Ecto neural progenitor cell (in vitro differentiated cells): Measurements from ENCODE around the gene ALS2CL.

Experiments
- DNase-seq: peaks from one replicate; pipeline ENCODE4 v3.0.0-alpha.2; 2018; ENCODE audit warnings: low spot score

The ALS2CL gene

DNA sequence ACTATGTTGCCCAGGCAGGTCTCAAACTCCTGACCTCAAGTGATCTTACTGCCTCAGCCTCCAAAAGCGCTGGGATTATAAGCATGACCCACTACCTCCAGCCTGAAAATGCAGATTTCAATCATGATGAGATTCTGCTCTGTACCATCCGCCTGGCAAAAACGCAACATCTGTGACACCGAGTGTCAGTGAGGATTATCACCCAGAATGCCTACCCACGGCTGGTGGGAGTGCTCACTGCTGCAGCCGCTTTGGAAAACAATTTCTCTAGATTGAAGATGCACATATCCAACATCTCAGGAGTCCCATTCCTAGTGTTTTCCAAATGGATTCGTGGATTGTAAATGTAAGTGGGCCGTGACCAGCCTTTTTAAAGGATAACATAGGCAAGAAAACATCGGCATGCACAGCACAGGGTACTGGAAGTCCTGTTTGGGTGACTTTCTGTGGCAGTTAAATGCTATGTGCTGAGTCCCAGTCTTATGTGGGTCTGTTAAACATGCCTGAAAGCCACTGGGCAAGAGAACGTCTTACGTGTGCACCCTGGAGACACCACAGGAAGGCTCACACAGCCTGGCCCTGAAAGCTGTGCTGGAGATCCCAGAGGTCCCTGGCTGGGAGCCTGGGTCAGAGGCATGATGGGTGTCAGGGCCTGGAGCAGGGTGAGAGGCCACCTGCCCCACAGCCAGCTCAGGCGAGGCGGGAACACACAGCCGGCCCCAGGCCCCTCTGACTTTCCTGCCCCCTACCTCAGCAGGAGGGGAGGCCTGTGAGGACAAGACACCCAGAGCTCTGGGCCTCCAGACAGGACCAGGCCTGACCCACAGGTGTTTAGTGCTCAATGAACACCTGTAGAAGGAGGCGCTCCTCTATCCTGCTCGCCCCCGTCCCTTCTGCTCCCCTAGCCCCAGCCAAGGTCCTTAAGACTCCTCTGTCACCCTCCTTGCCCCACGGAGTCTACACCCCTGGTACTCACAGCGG lies 23.3 kb upstream of the ALS2CL start:
- DNase-seq = peak; percentile 38

DNA sequence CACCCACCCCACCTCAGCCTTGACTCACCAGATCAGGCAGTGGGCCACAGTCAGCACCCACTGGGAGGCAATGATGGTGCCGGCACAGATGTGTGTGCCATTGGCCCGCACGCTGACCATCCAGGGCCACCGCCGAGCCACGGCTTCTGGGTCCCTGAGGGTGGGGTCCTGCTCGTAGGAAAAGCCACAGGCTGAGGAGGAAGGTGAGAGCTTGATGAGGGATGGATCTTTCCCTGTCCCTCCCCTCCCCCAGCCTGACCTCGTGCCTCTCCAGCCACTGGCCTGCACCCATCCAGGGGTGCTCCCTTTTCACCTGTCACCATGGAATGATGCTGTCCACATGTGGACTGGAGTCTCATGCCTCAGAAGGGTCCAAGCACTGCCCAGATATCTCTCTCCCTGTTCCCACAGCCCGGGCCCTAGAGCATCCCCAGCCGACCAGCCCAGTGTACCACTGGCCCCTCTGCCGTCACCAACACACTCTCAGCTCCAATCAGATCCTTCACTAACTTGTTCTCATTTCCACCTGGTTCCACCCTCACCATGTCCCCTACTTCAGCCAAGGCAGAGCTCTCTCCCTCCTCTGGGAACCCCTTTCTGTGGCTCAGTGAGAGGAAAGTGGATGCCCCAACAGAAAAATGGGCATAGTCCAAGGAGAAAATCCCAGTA lies 22.2 kb upstream of the ALS2CL start:
- peak; percentile 37 for DNase-seq

DNA sequence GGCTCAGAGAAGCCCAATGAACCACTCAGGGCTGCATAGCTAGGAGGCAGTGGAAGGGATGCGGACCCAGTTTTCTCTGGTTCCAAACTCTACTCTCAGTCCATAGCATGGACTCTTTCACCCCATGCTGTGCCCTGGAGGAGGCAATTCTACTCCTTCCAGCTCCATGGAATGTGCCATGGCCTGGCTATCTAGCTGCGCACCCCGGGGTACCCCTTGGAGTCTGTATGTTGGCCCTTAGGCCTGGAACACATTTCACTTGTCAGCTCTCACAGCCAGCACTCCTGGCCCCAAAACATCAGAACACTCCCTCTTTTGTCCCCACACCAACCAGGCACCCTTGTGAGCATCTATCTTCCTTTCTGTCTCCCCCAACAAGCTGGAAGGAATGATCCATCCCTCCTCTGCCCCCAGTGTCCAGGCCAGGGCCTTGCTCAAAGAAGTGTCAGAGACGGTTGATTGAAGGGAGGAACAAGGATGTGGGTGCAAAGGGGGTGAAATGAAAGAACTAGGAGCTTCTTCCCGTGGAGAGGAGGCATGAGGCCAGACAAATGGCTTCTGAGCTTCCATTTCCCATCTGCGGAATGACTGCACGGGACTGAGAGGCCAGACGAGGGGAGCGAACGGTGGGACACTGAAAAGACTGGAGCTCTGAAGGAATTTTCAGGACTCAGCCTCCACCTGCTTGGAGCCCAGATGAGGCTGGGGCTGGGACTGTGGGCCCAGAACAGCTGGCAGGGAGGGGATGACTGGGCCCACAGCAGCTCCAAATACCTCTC lies 21.4 kb upstream of the ALS2CL start:
- DNase-seq = peak; percentile 22

DNA sequence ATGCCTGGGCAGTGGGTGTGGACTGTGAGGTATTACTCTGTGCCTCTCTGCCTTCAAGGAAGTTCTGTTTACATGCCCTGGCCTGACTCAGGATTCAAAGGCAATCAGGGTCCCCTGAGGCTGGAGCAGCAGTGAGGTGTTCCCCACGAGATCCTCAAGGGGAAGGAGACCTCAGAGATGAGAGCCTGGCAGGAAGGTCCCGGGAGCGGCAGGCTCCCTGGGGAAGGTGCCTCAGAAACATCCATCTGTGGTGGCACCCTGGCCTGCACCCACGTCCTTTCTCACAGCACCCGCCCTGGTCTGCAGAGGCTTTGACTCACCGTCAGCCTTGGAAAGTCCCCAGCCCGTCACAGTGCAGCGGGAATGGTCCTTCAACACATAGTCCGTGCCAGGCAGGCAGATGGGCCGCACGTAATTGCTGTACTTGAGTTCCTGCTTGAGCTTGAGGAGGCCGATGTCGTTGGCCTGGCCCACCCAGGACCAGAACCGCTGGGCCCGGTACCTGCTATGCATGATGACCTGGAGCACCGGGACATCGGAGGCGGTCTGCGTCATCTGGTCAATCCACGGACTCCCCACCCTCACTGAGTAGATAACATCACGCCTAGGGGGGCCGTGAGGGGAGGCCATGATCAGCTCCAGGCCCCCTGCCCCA lies 20.5 kb upstream of the ALS2CL start:
- peak; percentile 36 for DNase-seq

DNA sequence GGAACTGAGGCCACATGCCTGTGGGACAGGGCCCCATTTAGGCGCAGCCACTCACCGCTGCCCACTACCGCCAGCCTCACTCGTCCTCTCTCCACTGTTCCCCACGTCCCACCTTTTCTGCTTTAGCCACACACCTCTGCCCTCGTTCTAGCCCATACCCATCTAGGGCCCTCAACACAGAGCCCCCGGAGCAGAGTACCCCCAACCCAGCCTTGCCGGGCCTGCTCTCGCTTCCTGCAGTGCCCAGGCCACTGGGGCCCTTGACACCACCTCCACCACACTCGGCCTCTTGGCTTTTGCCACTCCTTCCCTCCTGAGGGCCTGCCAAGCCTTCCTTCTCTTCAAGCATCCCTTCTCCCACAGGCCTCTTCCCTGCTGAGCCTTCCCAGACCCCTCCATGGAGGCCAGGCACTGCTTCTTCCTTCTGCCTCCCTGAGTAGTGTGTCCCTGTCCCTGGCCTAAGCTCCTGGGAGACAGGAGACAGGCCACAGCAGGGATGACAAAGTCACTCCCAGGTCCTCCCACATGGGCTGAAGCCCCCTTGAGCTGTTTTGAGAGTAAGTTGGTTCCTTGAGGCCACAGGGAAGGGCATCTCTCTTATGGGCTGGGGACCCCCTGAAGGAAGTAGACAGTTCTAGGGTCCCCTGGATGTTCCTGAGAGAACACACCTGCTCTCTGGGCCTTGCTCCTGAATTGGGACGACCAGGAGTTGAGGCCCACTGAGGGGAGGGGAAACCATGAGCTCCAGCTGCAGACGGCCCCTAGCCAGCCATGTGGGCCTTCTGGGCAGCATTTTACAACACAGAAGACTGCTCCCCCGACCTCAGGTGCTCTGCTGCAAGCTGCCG lies 19.8 kb upstream of the ALS2CL start:
- DNase-seq = no peak

DNA sequence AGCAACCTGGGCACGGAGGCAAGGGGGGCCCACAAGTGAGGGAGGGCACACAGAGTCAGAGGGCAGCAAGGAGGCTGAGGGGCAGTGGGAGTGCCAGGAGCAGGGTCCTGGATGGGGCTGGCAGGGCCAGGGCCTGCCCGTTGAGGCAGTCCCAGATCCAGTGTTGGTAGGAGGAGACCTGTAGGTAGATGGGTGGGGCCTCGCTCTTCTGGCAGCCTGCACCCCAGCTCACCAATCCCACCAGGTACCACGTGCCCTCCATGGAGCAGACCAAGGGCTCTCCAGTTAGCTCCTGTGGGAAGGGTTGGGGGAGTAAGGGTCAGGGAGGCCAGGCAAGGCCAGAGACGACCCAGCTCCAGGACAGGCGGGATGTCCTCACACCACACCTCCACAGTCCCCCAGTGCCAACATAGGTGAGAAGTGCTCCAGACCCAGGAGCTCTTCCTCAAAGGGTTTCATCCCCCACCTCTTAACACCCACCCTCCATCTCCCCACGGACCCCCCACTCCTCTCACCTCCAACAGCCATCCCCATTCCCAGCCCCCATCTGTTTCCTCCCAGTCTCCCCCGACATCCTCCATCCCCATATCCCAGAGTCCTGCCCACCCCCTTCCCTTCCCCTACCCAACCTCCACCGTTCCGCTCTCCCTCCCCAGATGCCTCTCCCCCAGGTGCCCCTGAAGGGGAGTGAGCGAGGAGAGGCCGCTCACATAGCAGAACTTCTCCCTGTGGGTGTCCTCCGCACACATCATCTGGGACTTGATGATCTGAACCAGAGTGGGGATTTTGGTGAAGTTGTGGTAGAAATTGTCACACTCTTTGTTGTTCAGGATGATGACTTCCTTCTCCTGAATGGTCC lies 18.9 kb upstream of the ALS2CL start:
- no peak for DNase-seq

DNA sequence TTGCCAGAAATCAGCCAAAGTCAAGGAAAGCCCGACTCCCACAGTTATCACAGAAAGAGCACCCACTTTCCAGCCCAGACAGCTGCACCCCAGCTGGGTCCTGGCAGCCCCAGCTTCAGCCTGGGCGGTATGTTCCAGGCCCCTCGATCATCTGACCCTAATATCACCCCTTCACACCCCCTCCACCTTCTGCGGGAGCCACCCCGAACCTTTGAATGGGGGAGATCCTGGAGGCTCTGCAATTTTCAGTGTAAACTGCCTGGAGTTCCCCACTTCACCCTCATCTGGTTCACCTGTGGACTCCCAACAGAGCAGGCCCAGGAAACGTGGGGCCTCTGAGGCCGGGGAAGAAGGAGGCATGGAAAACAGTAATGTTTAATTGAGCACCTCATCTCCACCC lies 18.3 kb upstream of the ALS2CL start:
- DNase-seq = no peak

DNA sequence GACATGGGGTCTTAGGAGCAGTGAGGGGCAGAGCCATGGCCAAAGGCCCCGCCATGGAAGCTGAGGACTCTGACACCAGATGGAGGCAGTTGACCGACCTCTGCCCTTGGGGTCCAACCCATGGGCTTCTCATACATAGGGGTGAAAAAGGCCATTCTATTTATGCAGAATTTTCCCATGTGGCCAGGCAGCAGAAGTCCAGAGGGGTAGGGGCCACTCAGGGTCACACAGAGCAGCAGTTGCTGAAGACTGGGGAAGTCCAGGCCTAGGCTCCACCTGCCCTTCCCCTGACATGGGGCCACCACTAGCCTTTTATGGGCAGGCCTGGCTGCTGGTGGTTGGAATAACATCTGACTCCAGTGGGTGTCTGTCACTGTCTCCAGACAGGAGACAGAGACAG lies 17.8 kb upstream of the ALS2CL start:
- DNase-seq = no peak

DNA sequence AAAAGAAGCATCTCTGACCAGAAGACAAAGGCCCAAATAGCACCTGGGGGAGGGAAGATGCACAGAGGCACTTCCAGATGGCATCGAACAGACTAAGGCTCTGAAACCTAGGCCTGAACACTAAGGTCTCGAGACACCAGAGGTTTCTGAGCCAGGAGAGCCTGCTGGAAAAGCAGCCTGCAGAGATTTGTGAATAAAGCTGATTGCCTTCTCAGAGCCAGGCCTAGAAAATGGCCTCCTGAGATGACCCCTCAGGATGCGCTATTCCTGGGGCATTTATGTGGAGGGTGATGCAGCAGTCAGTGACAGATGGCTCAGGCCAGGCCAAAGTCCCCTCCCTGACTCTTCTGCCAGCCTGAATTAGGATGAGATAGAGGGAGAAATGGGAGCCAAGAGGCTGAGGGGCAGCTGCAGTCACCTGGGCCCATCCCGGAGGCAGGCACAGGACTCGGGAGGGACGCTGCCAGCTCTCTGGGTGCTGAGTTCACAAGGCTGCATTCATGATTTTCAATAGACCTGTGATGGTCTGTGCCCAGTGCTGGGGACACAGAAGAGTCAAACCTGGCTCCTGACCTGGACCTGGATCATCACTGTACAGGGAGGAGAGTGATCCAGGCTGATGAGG lies 17.3 kb upstream of the ALS2CL start:
- no peak for DNase-seq

DNA sequence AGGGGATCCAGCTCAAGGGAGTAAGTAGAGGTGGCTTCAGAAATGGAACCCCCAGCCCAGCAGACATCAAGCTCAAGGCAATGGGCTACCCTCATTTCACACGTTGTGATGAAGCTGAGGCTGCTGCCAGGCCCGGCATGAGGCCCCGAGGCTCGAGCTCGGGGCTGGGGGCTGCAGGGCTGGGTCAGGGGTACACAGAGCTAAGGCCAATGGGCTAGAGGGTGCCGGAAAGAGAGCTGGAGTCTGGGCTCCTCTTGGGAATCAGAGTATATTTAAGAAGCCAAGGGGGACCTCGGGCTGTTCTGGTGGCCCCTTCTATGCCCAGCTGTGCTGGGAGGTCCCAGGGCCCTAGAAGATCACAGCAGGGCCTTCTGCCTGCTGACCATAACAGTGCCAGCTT lies 16.8 kb upstream of the ALS2CL start:
- no peak for DNase-seq

DNA sequence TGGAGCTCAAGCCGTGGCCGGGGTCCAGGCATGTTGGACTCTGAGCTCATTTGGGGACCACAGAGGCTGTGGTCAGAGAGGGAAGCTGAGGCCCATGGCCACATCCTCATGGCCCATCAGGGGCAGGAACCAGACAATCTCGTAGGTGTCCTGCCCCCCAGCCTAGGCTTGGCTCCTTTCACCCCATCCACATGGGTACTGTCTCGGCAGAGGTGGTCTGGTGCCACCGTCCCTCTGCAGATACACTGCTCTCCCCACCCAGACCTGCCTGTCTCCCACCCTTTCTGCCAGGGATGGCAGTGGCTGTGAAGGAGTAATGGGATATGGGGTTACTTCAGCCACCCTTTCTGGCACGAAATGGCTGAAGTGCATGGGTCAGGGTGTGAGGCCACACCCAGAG lies 16.2 kb upstream of the ALS2CL start:
- DNase-seq = no peak

DNA sequence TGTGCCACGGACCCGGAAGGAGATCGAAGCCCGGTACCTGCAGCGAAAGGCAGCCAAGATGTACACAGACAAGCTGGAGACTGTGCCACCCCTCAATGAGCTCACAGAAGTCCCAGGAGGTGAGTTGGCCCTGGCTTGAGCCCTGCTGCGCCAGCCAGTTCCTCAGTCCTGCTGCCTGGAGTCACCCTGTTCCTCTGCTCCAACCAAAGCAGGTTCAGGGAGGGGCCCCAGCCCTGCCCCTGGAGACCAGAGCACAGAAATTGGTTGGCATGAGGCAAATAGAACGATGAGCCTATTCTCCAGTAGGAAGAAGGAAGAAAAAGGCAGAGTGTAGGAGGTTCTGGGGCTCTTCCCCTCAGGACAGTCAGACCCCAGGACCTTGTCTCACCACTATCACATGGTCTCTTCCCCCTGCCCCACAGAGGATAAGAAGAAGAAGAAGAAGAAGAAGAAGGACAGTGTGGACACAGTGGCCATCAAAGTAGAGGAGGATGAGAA lies 15.7 kb upstream of the ALS2CL start:
- DNase-seq = no peak

DNA sequence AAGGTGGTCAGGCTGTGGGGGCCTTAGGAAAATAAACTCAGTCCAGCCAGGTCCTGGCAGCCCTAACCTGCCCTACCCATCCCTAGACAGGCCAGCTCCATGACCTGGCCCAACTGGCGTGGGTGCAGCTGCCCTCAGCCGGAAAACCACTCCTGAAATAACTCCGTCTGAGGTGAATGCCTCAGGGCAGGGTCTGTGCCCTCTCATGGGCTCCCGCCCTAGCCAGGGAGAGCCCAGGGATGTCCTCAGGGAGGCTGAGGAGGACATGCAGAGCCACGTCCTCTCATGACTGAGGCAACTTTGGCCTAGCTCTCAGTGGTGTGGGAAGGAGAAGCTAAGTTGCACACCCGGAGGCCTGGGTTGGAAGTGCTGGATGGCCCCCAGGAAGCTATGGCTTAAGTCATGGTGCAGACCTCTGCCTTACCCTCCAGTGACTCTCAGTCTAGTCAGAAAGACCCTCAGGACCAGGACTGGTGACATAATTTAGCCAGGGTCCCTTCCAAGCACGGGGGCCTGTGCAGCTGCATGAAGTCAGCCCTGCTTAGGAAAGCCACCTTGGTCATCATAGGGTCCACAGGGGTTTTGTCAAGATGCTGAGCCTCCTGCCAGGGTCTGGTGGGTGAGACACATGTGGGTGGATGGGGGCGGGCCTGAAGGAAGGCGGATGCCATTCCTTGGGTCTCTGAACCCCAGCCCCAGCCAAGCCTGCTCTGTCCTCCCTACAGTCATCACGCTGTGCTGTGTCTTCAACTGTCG lies 15.1 kb upstream of the ALS2CL start:
- no peak for DNase-seq

DNA sequence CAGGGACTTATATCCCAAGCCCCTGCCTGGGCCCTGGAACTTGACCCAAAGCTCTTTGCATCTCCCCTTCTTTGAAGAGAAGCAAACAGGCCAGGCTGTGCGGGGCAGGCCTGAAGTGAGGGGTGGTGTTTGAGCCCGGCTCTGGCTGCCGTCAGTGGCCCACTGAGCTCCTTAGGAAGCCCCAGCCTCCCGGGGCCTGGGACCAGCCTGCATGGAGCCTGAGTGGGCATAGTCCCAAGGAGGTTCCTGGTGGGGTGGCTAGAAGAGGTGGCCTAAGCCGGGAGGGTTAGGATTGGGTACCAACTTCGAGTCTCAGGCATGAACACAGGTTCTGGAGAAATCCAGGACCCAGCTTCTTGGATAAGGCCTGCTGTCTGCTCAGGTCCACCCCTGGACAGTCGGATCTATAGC lies 14.1 kb upstream of the ALS2CL start:
- DNase-seq = no peak

DNA sequence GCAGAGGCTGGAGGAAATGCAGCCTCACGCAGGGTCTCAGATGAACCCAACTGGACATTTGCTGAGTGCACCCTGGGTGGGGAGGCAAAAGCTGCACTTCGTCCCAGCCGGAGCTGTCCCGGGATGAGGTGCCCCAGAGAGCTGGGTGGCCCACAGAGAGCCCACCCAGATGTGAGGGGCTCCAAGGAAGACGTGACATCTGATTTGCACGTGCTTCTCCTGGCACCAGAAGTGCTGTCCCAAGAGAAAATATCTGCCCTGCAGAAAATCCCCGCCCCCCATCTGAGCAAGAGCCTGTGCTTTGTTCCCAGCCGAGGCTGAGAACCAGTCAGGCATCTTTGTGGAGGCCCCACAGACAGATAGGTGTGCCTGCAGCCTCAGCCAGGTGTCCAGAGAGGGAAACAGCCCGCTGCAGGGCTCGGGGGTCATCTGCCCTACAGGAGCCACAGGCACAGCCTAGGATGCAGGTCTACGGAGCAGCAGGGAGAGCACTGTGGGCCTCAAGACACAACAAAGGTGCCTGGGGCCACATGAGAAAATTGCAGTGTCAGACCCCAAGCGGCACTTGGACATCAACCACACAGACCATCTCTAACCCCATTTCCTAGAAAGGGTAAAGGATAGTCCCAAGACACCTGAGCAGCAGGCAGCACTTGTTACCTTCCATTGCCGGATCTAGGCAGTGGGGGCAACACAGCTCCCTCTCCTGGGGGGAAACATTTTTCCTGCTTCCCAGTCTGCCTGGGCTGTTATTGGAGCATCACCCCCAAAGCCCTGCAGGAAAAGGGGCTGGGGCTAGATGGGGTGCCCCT lies 13.5 kb upstream of the ALS2CL start:
- DNase-seq = no peak

DNA sequence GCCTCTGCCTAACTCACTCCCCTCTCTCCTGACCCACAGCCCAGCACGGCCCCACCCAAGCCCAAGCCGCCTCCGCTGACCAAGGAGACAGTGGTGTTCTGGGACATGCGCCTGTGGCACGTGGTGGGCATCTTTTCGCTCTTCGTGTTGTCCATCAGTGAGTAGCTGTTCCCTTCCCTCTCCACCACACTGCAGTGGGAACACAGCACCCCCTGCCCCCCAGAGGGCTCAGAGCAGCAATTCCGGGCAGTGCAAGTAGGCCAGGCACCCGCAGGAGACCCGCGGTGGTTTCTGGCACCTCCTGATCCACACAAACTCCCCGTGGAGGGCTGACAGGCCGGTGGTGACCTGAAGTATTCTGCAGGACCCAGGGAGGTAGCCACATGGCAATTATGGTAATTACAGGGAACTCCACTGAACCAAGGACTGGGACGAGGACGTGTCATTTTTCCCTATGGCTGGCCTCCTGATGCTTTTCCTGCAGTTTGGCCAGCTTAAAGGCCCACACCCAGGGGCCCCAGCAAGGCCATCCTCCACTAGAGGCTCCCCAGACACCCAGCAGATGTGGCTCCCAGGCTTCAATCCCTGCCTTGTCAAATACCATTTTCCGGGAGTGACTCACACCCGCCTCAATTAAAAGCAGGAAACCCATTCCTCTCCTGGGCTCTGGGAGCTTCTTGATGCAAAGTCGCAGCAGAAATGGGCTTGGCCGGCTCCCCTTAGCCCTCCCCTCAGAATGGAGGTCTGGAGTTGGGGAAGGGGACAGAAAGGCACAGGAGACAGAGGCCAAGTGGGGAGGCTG lies 12.5 kb upstream of the ALS2CL start:
- DNase-seq = no peak

DNA sequence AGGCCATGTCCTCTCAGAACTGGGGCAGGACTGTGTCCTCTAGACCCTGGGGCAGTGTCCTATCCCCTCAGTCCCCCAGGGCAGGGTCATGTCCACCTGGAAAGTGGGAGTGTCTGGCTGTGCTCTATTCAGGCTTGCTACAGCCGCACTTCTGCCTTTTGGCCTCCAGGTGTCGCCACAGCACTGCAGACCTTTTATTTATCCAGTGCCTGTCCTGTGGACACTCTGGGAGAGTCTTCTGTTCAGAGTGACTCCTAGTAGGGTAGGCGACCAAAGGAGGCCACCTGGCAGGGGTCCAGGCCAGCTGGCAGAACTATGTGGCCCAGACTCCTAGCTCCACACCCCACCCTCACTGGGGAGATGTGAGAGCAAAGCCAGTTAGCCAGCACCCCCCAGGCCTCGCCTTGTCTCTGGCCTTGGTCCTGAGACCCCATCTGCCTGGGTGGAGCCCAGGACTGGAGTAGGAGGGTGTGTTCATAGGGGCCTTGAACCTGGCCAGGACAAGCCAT lies 11.6 kb upstream of the ALS2CL start:
- DNase-seq = peak; percentile 85
